ENCODE measurements around the gene BAHCC1. TPM values are rescaled to one million over a fixed set of nuclear protein-coding genes. Genes with fewer than 3 reads are reported as not detected.

The BAHCC1 gene
- polyA plus RNA-seq, 1 donor: 10.8 TPM

GRCh38 chr17:81427173-81428120 lies 32.2 kb downstream of the BAHCC1 start:
- no peak for DNase-seq (ENCODE audit: low read depth)

GRCh38 chr17:81428121-81428515 lies 32.9 kb downstream of the BAHCC1 start:
- no peak for DNase-seq (ENCODE audit: low read depth)

- no peak for DNase-seq (ENCODE audit: low read depth)
Measured at GRCh38 chr17:81428516-81428915, 33.3 kb downstream of the BAHCC1 start.

- no peak for DNase-seq (ENCODE audit: low read depth)
Measured at GRCh38 chr17:81428948-81429774, 33.9 kb downstream of the BAHCC1 start.

- DNase-seq (ENCODE audit: low read depth): no peak
Measured at GRCh38 chr17:81429821-81430551, 34.7 kb downstream of the BAHCC1 start.

GRCh38 chr17:81431545-81432482 lies 36.6 kb downstream of the BAHCC1 start:
- DNase-seq (ENCODE audit: low read depth): no peak

GRCh38 chr17:81432941-81433340 lies 37.7 kb downstream of the BAHCC1 start:
- no peak for DNase-seq (ENCODE audit: low read depth)

GRCh38 chr17:81433656-81434055 lies 38.4 kb downstream of the BAHCC1 start:
- no peak for DNase-seq (ENCODE audit: low read depth)

GRCh38 chr17:81434072-81434471 lies 38.8 kb downstream of the BAHCC1 start:
- DNase-seq (ENCODE audit: low read depth): no peak

- no peak for DNase-seq (ENCODE audit: low read depth)
Measured at GRCh38 chr17:81434681-81435417, 39.6 kb downstream of the BAHCC1 start.

- no peak for DNase-seq (ENCODE audit: low read depth)
Measured at GRCh38 chr17:81435652-81436293, 40.5 kb downstream of the BAHCC1 start.

GRCh38 chr17:81436294-81436849 lies 41.1 kb downstream of the BAHCC1 start:
- no peak for DNase-seq (ENCODE audit: low read depth)

- no peak for DNase-seq (ENCODE audit: low read depth)
Measured at GRCh38 chr17:81437191-81437651, 42.0 kb downstream of the BAHCC1 start.

- DNase-seq (ENCODE audit: low read depth): no peak
Measured at GRCh38 chr17:81438007-81438659, 42.9 kb downstream of the BAHCC1 start.

GRCh38 chr17:81438688-81439087 lies 43.4 kb downstream of the BAHCC1 start:
- no peak for DNase-seq (ENCODE audit: low read depth)

- no peak for DNase-seq (ENCODE audit: low read depth)
Measured at GRCh38 chr17:81440051-81440471, 44.8 kb downstream of the BAHCC1 start.

- DNase-seq (ENCODE audit: low read depth): no peak
Measured at GRCh38 chr17:81440511-81441244, 45.4 kb downstream of the BAHCC1 start.

- DNase-seq (ENCODE audit: low read depth): no peak
Measured at GRCh38 chr17:81442791-81443190, 47.5 kb downstream of the BAHCC1 start.
